ENCODE results near the gene E2F8.

DNA sequence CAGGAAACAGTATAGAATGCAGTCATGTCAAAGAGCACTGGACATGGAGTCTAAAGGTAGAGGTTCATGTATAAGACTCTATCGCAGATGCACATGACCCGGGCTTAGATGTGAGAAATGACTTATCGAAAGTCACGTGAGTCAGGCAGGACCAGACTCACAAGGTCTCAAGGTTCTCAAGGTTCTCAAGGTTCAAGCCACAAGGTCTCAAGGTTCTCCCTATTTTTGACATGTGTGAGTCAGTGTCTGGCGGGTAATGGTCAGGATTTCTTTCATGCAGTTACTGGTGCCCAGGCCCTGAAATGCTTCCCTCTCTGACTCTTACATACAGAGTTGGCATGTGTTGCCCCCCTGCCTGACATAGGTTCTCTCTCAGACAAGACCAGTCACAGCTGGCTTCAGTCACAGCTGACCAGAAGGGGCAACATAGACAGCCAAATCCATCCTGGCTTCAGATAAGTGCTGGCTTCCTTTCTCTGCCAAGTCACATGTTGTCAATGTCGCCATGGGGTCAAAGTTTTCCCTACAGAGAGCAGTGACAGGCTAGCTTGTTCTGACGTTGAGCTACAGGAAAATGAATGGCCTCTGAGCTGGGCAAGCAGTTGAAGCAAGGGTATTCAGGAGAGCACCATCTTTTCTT is 49.1 kb downstream of the E2F8 start:
- TF ChIP-seq ZNF217 (IDR thresholded peaks at IDR 0.05): no peak
- TF ChIP-seq, protein P1, sequence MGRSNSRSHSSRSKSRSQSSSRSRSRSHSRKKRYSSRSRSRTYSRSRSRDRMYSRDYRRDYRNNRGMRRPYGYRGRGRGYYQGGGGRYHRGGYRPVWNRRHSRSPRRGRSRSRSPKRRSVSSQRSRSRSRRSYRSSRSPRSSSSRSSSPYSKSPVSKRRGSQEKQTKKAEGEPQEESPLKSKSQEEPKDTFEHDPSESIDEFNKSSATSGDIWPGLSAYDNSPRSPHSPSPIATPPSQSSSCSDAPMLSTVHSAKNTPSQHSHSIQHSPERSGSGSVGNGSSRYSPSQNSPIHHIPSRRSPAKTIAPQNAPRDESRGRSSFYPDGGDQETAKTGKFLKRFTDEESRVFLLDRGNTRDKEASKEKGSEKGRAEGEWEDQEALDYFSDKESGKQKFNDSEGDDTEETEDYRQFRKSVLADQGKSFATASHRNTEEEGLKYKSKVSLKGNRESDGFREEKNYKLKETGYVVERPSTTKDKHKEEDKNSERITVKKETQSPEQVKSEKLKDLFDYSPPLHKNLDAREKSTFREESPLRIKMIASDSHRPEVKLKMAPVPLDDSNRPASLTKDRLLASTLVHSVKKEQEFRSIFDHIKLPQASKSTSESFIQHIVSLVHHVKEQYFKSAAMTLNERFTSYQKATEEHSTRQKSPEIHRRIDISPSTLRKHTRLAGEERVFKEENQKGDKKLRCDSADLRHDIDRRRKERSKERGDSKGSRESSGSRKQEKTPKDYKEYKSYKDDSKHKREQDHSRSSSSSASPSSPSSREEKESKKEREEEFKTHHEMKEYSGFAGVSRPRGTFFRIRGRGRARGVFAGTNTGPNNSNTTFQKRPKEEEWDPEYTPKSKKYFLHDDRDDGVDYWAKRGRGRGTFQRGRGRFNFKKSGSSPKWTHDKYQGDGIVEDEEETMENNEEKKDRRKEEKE (IDR thresholded peaks at IDR 0.05): no peak
- TF ChIP-seq YBX1 (IDR thresholded peaks at IDR 0.05): no peak
- TF ChIP-seq SUZ12 (IDR thresholded peaks at IDR 0.05; ENCODE audit: unreplicated experiment): no peak
- TF ChIP-seq, protein P2, sequence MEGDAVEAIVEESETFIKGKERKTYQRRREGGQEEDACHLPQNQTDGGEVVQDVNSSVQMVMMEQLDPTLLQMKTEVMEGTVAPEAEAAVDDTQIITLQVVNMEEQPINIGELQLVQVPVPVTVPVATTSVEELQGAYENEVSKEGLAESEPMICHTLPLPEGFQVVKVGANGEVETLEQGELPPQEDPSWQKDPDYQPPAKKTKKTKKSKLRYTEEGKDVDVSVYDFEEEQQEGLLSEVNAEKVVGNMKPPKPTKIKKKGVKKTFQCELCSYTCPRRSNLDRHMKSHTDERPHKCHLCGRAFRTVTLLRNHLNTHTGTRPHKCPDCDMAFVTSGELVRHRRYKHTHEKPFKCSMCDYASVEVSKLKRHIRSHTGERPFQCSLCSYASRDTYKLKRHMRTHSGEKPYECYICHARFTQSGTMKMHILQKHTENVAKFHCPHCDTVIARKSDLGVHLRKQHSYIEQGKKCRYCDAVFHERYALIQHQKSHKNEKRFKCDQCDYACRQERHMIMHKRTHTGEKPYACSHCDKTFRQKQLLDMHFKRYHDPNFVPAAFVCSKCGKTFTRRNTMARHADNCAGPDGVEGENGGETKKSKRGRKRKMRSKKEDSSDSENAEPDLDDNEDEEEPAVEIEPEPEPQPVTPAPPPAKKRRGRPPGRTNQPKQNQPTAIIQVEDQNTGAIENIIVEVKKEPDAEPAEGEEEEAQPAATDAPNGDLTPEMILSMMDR (IDR thresholded peaks at IDR 0.05 in 2 of 3, conservative IDR thresholded peaks at IDR 0.05 in 1 of 3; ENCODE audit: control insufficient read depth in 2 of 3, extremely low read depth in 1 of 3, insufficient read depth in 1 of 3, low read depth in 3 of 3, low read length in 3 of 3): no peak
- no peak for TF ChIP-seq IRF4 (IDR thresholded peaks at IDR 0.05; ENCODE audit: low read depth, low read length)
- no peak for TF ChIP-seq TBL1XR1 (IDR thresholded peaks at IDR 0.05; ENCODE audit: low read depth, low read length)
- no peak for TF ChIP-seq YY1 (IDR thresholded peaks at IDR 0.05; ENCODE audit: low read depth, low read length)
- no peak for TF ChIP-seq POLR2AphosphoS5 (IDR thresholded peaks at IDR 0.05; ENCODE audit: low read length)
- TF ChIP-seq ZNF274 (IDR thresholded peaks at IDR 0.05; ENCODE audit: insufficient read depth, insufficient read length): no peak
- TF ChIP-seq ZNF384 (IDR thresholded peaks at IDR 0.05; ENCODE audit: borderline replicate concordance, low read depth, low read length): no peak
